HG03135 (cell line): Measurements from ENCODE around the gene SPOCK1.
"Not testable (repeated sequence)": the region's sequence is repeated elsewhere in the genome, so short reads cannot be mapped to it uniquely, and the experiment has no call there.

Experiments
- ATAC-seq: cut with Tn5 transposase; IDR thresholded peaks from one replicate; pipeline ENCODE4 v1.9.1; 2021; ENCODE audit warnings: mild to moderate bottlenecking, moderate library complexity; ENCODE audit not compliant: unreplicated experiment

Gene SPOCK1

DNA sequence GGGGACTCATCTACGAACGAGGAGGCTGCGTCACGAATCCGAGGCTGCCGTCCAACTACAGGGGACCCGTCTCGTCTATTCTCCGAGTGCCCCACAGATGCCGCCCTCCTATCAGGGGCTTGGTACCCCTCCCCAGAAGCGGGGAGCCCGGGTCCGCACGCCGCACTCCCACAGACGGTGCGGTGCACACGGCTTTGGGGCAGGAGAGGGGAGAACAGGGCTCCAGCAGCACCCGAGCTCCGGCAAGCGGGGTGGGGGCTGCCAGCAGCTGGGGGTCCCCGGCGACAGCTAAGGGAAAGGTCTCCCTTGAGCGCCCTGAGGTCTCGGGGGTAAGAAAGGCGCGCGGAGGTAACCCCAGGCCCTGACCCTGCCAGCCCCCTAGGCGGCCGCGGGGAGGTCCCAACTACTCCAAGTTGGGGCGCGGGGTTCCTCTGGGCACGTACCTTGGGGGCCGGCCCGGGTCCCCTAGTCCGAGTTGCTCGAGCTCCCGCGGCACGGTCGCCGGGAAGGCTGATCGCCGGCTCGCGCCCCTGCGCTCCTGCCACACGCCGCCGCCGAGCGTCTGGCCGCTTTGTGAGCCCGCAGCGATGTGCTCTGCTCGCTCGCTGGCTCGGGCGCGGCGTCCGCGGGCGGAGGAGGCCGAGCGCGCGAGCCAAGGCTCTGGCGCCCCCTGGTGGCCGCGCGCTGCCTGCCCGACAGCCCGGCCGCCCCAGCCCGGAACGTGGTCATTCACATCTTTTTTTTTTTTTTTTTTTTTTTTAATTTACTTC lies at the start of gene SPOCK1:
Gene SPOCK1, minus strand, starts transcription at position 591 of the 770 bp plus-strand sequence.
- ATAC-seq = peak; percentile 91

DNA sequence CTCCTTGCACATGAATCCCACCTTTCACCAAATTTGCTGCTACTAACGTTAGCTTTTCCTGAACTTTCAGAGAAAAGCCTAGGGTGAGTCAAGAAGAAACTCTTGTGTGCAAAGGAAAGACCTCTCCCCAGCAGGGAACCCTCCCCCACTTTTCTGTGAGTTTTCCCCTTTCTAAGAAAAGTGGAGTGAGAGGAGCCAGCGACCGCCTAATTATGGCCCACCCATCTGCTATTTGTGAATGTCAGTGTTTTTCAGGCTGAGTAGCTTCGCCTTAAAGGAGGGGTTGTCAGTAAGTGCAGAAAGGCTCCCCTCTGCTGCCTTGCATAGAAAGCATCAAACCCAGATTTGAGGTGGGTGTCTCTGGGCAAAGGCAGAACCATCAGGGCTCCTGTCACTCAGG lies 46.8 kb upstream of the SPOCK1 start:
- ATAC-seq = no peak

DNA sequence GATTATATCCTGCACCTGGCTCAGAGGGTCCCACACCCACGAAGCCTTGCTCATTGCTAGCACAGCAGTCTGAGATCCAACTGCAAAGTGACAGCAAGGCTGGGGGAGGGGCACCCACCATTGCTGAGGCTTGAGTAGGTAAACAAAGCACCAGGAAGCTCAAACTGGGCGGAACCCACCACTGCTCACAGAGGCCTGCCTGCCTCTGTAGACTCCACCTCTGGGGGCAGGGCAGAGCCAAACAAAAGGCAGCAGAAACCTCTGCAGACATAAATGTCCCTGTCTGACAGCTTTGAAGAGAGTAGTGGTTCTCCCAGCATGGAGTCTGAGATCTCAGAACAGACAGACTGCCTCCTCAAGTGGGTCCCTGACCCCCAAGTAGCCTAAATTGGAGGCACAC lies 36.3 kb upstream of the SPOCK1 start:
- ATAC-seq = not testable (repeated sequence)

DNA sequence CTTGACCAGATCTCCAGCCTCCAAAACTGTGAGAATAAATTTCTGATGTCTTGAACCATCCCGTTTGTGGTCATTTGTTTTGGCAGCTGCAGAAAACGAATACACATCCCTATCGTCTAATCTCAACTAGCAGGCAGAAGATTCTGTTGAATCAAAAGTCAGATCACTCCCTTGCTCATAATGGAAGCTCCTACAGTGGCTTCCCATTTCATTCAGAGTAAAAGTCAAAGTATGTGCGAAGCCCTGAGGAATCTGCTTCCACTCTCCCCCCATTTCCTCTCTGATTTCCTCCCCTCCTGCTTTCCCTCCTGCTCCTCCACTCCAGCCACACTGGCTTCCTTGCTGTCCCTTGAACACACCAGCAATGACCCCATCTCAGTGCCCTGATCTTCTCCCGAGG lies 34.8 kb upstream of the SPOCK1 start:
- no peak for ATAC-seq

DNA sequence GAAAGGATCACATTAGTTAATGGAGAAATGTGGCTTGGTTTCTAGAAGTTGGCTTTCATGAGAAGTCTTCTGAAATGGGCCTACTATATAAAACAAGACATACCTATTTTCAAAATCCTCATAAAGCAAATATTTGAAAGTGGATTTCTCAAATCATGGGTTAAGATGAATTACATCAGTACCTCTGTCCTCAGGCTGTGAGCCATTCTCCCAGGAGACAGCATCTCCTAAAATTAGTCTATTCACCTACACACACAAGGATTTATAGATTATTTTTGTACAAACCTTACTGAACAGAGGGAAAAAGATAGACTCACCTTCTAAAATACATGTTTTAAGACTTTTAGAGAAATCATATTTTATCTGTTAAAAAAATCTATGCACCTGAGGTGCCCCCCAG lies 32.1 kb upstream of the SPOCK1 start:
- no peak for ATAC-seq

DNA sequence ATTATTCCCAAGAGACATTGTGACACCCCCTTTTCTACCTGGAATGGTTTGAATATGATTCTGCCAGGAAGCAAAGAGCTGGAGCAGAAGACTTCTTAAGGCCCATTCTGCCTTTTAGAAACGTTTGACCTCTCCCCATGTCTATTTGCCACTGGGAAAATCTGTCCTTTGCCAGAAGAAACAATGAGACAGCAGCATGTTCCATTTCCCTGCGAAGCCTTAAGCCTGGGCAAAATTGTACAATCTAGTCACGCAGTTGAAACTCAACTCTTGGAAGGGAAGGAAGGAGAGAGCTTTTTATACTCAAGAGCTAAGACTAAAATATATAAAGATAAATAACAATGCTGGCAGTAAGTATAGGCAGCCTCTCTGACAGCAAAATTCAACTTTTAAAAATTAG lies 22.1 kb upstream of the SPOCK1 start:
- ATAC-seq = no peak

DNA sequence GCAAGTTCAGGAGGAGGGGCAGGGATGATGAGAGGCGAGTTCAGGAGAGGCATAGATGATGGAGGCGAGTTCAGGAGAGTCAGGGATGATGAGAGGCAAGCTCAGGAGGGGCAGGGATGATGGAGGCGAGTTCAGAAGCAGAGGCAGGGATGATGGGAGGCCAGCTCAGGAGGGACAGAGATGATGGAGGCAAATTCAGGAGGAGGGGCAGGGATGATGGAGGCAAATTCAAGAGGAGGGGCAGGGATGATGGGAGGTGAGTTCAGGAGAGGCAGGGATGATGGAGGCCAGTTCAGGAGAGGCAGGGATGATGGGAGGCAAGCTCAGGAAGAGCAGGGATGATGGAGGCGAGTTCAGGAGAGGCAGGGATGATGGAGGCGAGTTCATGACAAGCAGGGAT lies 17.8 kb upstream of the SPOCK1 start:
- ATAC-seq = no peak

DNA sequence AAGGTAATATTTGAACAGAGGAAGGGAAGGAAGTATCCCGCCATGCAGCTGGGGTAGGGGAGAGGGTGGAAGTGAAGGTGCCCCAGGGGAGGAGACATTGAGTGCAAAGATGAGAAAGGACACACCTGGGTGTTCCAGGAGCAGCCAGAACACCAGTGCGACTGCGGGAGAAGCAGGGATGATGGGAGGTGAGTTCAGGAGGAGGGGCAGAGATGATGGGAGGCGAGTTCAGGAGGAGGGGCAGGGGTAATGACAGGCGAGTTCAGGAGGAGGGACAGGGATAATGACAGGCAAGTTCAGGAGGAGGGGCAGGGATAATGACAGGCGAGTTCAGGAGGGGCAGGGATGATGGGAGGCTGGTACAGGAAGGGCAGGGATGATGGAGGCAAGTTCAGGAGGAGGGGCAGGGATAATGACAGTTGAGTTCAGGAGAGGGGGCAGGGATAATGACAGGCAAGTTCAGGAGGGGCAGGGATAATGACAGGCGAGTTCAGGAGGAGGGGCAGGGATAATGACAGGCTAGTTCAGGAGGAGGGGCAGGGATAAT lies 17.2 kb upstream of the SPOCK1 start:
- no peak for ATAC-seq

DNA sequence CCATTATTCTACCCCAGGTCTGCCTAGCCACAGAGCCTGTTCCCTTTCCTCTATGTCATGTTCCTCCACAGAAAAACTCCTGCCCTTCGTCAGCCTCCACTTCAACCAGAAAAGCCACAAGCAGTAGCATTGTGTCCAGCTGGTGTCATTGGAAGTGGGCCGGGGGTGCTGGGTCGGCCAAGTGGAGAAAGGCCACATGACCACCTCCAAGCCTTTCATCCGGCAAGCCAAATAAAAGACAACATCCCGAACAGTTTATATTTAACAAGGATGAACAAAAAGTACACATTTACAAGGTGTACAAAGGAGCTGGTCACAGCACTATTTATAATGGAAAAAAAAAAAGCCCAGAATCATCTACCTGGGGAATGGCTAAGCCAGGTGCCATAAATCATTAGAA lies 16.1 kb upstream of the SPOCK1 start:
- no peak for ATAC-seq

DNA sequence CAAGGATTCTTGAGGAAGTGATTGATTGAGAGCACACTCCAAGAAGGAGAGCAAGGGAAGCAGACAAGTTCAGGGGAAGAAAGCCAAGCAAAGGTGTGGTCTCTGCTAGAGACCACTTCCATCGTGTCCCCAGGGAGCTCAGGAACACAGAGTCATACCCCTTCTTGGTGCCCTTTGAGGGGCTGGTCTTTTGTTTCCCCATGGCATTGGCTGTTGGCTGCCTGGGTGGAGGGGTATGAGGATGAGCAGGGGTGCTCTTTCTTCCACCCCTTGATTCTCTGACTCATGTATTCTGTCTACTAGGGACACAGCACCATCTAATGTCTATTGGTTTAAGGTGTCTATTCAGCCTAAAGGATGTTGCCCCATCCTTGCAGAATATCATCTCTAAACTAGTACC lies 11.5 kb upstream of the SPOCK1 start:
- ATAC-seq = no peak

DNA sequence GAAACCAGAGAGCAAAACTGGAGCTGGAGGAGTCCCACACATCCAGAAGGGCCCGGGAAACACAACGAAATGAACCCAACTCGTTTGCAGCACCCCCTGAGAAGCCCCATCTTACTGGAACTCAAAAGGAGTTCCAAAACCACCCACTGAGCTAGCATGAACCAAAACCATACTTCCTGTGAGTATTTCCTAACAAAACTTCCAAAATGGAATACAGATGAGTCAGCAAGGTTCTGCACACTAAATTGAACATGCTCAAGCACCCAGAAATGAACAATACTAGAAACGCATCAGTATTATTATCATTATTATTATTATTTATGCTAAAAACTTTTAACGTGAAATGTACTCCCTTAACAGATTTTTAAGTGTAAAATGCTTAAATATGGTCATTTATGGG lies 8.0 kb upstream of the SPOCK1 start:
- no peak for ATAC-seq

DNA sequence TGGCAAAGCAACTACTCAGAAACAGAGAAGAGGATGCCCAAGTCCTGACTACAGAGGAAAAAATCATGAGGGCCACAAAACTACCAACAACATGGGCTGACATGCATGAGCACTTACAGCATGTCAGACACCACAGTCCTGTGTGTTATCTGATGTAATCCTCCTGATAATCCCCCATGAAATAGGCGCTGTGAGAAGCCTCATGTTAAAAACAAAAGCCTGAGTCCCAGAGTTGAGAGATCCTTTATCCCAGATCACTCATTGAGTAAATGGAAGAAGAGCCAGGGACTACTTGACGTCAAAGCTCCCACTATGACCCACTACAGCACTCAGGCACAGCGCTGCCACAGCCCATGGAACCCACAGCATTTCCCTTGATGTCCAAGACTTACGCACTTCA lies 7.2 kb upstream of the SPOCK1 start:
- ATAC-seq = no peak

DNA sequence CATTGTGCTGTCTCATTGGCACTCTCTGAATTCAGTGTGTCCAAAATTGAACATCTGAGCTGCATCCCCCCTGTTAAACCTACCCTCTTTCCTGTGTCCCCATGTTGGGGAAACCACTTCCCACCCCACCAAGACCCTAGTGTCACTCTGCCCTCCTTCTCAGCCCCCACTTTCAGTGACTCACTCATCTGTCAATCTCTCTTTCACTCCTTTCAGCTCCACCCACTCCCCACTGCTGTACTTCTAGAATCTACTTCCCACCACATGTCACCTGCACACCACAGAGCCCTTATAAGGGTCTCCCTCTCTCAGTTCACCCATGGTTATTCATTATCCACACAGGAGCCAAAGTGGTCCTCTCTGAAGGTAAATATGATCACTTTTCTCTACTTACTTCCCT lies 5.8 kb upstream of the SPOCK1 start:
- ATAC-seq = no peak

DNA sequence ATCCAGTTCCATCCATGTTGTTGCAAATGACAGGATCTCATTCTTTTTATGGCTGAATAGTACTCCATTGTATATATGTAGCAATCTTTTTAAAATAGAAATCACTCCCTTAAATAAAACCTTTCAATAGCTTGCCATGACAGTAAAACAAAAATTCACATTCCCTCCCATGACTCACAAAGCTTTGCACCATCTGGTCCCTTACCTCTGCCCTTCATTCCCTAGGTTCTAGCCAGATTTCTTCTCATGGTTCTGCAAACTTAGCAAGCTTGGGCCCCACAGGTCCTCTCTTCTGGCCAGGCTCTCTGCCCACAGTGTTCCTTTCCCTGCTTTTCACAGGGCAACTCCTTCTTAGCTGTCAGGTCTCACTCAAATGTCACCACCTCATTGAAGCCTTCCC lies 4.3 kb upstream of the SPOCK1 start:
- ATAC-seq = no peak

DNA sequence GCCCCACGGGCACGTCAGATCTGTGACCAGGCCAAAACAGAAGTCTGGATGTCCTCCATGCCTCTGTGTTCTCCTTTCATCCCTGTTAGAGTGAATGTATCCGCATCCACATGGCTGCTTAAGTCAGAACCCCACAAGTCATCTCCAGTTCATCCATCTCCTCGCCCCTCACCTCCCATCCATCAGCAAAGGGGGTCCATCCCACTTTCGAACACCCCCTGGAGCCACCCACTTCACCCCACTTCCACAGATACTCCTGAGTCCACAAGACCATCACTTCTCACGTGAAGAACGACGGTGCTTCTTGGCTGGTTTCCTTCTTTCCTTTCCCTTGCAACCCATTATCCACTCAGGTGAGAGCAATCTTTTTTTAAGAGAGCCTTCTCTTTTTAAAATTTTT lies 3.5 kb upstream of the SPOCK1 start:
- no peak for ATAC-seq

DNA sequence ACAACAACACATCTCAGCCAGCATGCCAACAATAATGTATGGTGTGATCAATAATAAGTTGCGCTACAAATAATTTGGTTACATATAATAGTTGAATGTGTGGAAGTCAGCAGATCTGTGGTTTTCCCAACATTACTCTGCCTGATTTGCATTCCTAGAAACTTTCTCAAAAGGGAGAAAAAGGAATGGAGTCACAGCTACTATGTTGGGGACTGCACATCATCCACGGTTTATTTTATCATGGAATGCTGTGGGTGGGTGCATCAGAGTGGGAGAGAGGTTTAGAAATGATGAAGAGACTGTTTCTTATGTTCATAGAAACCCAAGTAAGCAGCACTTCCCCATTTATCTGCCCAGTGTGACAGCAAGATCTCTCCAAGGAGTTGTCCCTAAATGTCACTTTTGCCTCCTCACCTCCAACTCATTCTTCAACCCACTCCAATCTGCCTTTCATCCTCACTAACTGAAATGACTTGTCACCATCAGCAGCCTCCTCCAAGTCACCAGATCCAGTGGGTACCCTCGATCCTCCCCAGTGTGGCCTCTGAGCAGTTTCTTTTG lies 2.8 kb upstream of the SPOCK1 start:
- no peak for ATAC-seq

DNA sequence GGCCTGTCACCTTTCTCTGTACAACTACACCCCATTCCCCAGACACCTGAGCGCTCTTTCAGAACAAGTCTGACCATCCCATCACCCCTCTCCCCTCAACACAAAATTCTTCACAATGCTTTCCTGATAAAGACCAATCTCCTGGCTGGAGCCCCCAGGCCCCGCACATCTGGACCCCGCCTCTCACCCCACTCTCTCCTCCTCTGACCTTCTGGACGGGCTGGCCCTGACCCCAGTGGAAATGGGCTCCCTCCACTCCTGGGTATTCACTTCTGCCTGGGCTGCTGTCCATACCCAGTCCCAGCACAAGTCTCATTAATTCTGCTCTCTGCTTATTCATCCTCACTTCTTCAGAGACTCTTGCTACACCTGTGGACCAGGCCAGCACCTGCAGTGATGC lies 2.1 kb upstream of the SPOCK1 start:
- no peak for ATAC-seq

DNA sequence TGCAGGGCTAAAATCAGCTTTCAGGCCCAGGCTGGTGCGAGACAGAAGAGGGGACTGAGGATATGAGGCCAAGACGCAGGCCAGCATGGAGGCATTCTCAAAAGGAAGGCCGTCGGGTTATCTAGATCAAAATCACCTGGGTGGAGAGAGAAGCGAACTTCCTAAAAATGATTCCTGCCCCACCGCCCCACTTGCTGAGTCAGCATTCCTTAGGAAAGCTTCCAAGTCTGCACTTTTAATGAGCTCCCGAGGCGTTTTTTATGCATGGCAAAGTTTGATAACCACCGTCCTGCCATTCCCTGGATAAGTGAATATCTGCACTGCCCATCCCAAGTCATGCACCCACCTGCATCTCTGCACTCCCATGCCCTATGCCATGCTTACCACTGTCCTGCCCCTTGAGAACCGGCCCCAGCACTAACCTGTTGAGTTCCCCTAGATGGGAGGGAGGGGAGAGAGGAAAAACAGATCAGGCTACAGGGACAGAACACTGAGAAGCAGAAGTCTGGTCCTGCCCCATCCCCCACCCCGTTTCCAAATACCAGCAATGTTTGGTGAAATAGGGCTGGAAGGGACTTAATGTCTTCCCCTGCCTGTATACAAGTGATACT lies 1.6 kb upstream of the SPOCK1 start:
- no peak for ATAC-seq

DNA sequence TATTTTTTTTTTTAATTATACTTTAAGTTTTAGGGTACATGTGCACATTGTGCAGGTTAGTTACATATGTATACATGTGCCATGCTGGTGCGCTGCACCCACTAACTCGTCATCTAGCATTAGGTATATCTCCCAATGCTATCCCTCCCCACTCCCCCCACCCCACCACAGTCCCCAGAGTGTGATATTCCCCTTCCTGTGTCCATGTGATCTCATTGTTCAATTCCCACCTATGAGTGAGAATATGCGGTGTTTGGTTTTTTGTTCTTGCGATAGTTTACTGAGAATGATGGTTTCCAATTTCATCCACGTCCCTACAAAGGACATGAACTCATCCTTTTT lies 351 bp upstream of the SPOCK1 start:
- not testable (repeated sequence) for ATAC-seq

DNA sequence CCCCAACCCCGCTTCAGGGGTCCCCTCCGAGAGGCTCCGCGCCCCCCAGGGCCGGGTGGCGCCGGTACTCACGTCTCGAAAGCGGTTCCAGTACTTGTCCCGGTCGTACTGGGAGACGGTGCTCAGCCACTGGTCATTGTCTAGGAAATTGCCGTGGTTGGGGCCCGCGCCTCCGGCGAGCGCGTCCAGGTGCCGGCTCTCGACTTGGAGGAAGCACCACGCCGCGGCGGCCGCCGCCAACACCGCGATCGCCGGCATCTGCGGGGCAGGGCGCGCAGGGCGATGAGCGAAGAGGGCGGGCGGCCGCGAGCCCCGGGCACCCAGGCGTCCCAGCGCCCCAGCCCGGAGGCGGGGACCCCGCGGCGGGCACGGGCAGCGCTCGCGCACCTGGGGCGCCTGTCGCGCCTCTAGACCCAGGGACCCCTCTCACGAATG lies 808 bp downstream of the SPOCK1 start:
- ATAC-seq = peak; percentile 17

DNA sequence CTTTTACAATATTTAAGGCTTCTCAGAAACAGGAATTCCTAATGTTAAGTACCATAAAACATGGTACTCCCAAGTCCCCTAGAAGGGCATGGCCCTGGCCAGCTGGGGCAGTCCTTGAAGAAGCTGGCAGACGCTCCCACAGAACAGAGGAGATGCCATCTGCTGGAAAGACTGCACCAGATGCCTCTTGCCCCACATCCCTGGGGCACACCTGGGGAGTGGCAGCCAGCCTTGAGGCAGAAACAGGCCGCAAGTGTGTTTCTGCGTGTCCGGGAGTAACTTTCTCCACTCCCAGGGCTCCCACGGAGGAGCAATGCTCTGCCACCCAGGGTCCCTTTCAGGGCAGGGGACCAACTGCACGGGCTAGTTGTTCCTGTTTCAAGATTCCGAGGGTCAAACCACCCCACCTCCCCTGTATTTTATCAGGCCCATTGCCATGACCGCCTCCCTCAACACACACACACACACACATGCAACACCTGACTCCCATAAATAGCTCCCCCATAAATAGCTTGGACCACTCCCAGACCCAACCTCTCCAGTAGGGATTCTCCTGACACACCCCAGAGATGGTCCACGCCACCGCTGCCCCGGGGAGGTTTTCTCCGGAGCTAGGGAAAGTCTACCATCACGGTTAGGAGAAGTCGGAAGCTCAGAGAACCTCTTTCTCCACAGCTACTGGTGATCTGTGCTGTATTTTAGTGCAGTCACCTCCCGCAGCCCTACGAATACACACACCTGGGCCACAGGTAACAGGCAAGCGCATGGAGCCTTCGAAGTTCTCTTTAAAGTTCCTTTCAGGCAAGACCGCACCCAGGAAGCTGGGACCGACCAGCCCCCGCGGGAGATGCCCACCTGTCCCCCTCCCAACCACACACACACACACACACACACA lies 1.5 kb downstream of the SPOCK1 start:
- no peak for ATAC-seq
